Uterus (tissue), 4 donors: ENCODE results near the gene BCL2L14. TPM values are rescaled to one million over a fixed set of nuclear protein-coding genes. Genes with fewer than 3 reads are reported as not detected.

Experiments
- DNase-seq, 2 donors: peaks; one replicate each; pipeline ENCODE4 v3.0.0-alpha.2; 2019 to 2020
- H3K27ac ChIP-seq, 2 donors: fragments of 200-600 bp; sonication (generic); 1 replicate in 1 of 2; 2 replicates in 1 of 2; pipeline ENCODE4 v1.5.1; 2016 to 2018
- H3K27me3 ChIP-seq, 2 donors: fragments of 200-600 bp; sonication (generic); one replicate each; pipeline ENCODE4 v1.5.1; 2018 to 2019; ENCODE audit warnings: control low read depth in 1 of 2
- H3K36me3 ChIP-seq, 2 donors: fragments of 200-600 bp; sonication (generic); one replicate each; pipeline ENCODE4 v1.5.1; 2019; ENCODE audit warnings: control low read depth in 1 of 2
- H3K4me1 ChIP-seq, 2 donors: fragments of 200-600 bp; sonication (generic); one replicate each; pipeline ENCODE4 v1.5.1; 2018 to 2019; ENCODE audit warnings: control low read depth in 1 of 2
- H3K4me3 ChIP-seq, 2 donors: fragments of 200-600 bp; sonication (generic); 1 replicate in 1 of 2; 2 replicates in 1 of 2; pipeline ENCODE4 v1.5.1; 2018 to 2019; ENCODE audit warnings: mild to moderate bottlenecking in 1 of 2
- H3K9me3 ChIP-seq, 2 donors: fragments of 200-600 bp; sonication (generic); one replicate each; pipeline ENCODE4 v1.5.1; 2019; ENCODE audit warnings: control low read depth in 1 of 2
- POLR2A ChIP-seq, 2 donors: fragments of 450-650 bp; IDR thresholded peaks; one replicate each; pipeline ENCODE4 v1.6.1; 2016; ENCODE audit warnings: antibody characterized with exemption in 2 of 2, mild to moderate bottlenecking in 1 of 2, moderate library complexity in 1 of 2
- intact Hi-C: fragments of 100-400 bp; cut with DNase I; formaldehyde crosslinking; loops from one replicate; pipeline ENCODE4 v1.15.1; 2023; ENCODE audit warnings: low total_unique reads
- total RNA-seq, 4 donors: library from RNA; depleted of rRNA in 3 of 4; stranded (reverse); fragments of >200 nt in 3 of 4; gene quantifications; one replicate each; pipeline versions ENCODE4 v1.1.0 to v1.2.4, GENCODE V29; 2014 to 2023
- TF ChIP-seq, protein P1 (sequence below), 4 experiments: fragments of 200-600 bp in 2 of 4; fragments of 450-650 bp in 2 of 4; sonication (generic) in 2 of 4; IDR thresholded peaks; one replicate each; pipeline ENCODE4 v1.5.1; 2016 to 2019; ENCODE audit warnings: antibody characterized with exemption in 4 of 4, mild to moderate bottlenecking in 2 of 4, moderate library complexity in 1 of 4
- donor health status: DM: yes; HTN: yes; CAD: no.

The BCL2L14 gene
- total RNA-seq, 4 donors from 2014 or later: not detected

DNA sequence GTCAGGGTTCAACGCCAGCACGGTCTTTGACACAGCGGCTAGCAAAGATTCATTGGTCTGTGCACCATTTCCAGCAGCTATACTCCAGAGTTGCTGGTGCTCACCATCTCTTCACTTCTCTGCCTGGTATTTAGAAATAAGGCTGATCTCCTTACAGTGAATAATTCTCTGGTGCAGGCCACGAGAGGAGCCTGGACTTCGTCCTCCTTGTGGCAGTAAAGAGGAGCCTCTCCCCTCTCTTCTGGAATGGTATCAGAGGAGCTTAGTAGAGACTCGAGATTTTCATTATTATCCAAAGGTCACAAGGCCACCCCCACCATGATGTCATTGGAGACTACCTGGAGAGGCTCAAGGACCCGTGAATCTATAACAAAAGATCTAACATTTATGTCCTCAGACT lies 30.8 kb upstream of the BCL2L14 start:
- Histone ChIP-seq H3K27me3 (no peaks in the 10 kb centered on the region), H3K4me1 (no peaks in the 10 kb centered on the region), H3K27ac (no peak overlapping the region), H3K36me3 (no peaks in the 10 kb centered on the region), H3K9me3 (no peaks in the 10 kb centered on the region), H3K4me3 (no peak overlapping the region)
- intact Hi-C loops: no loop called here
- no peak for TF ChIP-seq POLR2A (IDR thresholded peaks at IDR 0.05)
- no peak for DNase-seq

DNA sequence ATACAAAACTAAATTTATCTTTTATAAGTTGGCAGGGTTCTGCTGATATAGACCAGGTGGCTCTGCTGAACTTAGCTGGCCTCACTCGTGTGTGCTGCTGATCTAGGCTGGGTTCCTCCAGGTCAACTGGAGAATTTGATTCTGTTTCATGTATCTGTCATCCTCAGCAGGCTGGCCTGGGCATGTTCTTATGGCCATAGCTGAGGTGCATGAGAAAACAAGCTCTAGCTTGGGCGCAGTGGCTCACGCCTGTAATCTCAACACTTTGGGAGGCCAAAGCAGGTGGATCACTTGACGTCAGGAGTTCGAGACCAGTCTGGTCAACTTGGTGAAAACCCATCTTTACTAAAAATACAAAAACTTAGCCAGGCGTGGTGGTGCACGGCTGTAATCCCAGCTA lies 24.3 kb upstream of the BCL2L14 start:
- Histone ChIP-seq H3K36me3 (no peaks in the 10 kb centered on the region), H3K4me3 (no peak overlapping the region), H3K9me3 (no peaks in the 10 kb centered on the region), H3K27me3 (no peaks in the 10 kb centered on the region), H3K27ac (no peak overlapping the region), H3K4me1 (no peaks in the 10 kb centered on the region)
- intact Hi-C loops: no loop called here
- TF ChIP-seq POLR2A (IDR thresholded peaks at IDR 0.05): no peak
- TF ChIP-seq, protein P1, sequence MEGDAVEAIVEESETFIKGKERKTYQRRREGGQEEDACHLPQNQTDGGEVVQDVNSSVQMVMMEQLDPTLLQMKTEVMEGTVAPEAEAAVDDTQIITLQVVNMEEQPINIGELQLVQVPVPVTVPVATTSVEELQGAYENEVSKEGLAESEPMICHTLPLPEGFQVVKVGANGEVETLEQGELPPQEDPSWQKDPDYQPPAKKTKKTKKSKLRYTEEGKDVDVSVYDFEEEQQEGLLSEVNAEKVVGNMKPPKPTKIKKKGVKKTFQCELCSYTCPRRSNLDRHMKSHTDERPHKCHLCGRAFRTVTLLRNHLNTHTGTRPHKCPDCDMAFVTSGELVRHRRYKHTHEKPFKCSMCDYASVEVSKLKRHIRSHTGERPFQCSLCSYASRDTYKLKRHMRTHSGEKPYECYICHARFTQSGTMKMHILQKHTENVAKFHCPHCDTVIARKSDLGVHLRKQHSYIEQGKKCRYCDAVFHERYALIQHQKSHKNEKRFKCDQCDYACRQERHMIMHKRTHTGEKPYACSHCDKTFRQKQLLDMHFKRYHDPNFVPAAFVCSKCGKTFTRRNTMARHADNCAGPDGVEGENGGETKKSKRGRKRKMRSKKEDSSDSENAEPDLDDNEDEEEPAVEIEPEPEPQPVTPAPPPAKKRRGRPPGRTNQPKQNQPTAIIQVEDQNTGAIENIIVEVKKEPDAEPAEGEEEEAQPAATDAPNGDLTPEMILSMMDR (IDR thresholded peaks at IDR 0.05): no peak
- no peak for DNase-seq

DNA sequence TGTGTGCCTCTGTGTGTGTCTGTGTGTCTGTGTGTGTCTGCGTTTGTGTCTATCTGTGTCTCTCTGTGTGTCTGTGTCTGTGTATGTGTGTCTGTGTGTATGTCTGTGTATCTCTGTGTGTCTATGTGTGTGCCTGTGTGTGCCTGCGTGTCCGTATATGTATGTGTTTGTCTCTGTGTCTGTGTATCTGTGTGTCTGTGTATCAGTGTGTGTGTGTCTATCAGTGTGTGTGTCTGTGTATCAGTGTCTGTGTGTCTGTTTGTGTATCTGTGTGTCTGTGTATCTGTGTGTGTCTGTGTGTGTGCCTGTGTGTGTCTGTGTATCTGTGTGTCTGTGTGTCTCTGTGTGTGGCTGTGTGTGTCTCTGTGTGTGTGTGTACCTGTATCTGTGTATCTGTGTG lies 23.1 kb upstream of the BCL2L14 start:
- TF ChIP-seq POLR2A (IDR thresholded peaks at IDR 0.05): no peak
- TF ChIP-seq, protein P1 (IDR thresholded peaks at IDR 0.05): no peak
- Histone ChIP-seq H3K4me1 (no peaks in the 10 kb centered on the region), H3K4me3 (no peak overlapping the region), H3K36me3 (no peaks in the 10 kb centered on the region), H3K9me3 (no peaks in the 10 kb centered on the region), H3K27ac (no peak overlapping the region), H3K27me3 (no peaks in the 10 kb centered on the region)
- DNase-seq: no peak
- intact Hi-C loops: no loop called here

DNA sequence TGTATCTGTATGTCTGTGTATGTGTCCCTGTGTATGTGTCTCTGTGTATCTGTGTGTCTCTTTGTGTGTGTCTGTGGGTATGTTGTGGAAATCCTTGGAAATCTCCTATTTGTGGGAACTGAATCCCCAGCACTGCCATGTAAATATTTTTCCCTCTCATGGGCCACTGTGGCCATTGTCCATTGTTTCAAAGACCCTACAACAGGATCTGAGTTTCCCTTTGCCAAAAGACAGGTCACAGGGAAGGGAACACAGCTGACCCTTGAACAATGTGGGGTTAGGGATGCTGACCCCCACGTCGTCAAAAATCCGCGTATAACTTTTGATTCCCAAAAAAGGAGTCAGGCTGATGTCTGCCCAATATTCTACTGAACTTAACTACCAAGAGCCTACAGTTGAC lies 22.5 kb upstream of the BCL2L14 start:
- no peak for TF ChIP-seq POLR2A (IDR thresholded peaks at IDR 0.05)
- TF ChIP-seq, protein P1 (IDR thresholded peaks at IDR 0.05): no peak
- Histone ChIP-seq H3K4me3 (no peak overlapping the region), H3K9me3 (no peaks in the 10 kb centered on the region), H3K27ac (no peak overlapping the region), H3K4me1 (no peaks in the 10 kb centered on the region), H3K36me3 (no peaks in the 10 kb centered on the region), H3K27me3 (no peaks in the 10 kb centered on the region)
- intact Hi-C loops: no loop called here
- DNase-seq: no peak

DNA sequence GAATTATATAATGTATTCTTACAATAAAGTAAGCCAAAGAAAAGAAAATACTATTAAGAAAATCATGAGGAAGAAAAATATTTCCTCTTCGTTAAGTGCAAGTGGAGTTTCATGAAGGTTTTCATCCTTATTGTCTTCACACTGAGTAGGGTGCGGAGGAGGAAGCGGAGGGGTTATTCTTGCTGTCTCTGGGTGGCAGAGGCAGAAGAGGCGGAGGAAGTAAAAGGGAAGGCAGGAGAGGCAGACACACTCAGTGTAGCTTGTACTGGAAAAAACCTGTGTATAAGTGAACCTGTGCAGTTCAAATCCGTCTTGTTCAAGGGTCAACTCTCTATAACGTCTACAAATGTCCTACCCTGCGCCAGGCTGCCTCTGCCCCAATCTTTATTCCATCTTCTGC lies 22.0 kb upstream of the BCL2L14 start:
- no peak overlapping the region for H3K27ac ChIP-seq
- TF ChIP-seq POLR2A (IDR thresholded peaks at IDR 0.05): no peak
- TF ChIP-seq, protein P1 (IDR thresholded peaks at IDR 0.05): no peak
- intact Hi-C loops: no loop called here
- H3K36me3 ChIP-seq: no peaks in the 10 kb centered on the region
- no peaks in the 10 kb centered on the region for H3K4me1 ChIP-seq
- H3K9me3 ChIP-seq: no peaks in the 10 kb centered on the region
- DNase-seq: no peak
- no peak overlapping the region for H3K4me3 ChIP-seq
- no peaks in the 10 kb centered on the region for H3K27me3 ChIP-seq

DNA sequence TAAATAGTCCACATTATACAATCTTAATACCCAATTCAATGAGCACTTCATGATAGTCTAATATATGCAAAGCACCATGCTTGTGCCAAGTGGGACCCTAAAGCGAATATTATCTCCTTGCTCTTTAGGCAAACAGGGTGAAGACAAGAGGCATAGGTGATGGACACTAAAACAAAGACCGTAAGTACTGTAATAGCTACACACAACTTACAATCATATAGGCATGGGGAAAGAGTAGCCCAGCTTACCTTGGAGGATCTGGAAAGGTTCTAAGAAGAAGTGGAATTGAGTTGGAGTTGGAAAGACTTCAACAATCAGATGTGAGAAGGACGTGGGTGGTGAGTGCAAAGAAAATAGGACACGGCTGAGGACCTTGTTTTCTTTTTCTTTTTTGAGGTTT lies 19.1 kb upstream of the BCL2L14 start:
- TF ChIP-seq, protein P1 (IDR thresholded peaks at IDR 0.05): no peak
- TF ChIP-seq POLR2A (IDR thresholded peaks at IDR 0.05): no peak
- H3K27ac ChIP-seq: no peak overlapping the region
- no peaks in the 10 kb centered on the region for H3K27me3 ChIP-seq
- no peaks in the 10 kb centered on the region for H3K4me1 ChIP-seq
- no peak overlapping the region for H3K4me3 ChIP-seq
- intact Hi-C loops: no loop called here
- no peaks in the 10 kb centered on the region for H3K36me3 ChIP-seq
- no peak for DNase-seq
- H3K9me3 ChIP-seq: no peaks in the 10 kb centered on the region
